Colonic mucosa (tissue), 4 donors: ENCODE data around the gene CDH2. TPM values are rescaled to one million over a fixed set of nuclear protein-coding genes. Genes with fewer than 3 reads are reported as not detected.

Source experiments
- DNase-seq: peaks from one replicate; pipeline ENCODE4 v3.0.0-alpha.2; 2020
- H3K27ac ChIP-seq: fragments of 200-600 bp; one replicate; pipeline ENCODE4 v1.8.0; 2021
- H3K27me3 ChIP-seq: fragments of 200-600 bp; one replicate; pipeline ENCODE4 v1.8.0; 2021
- H3K36me3 ChIP-seq: fragments of 200-600 bp; one replicate; pipeline ENCODE4 v1.8.0; 2021
- H3K4me1 ChIP-seq: fragments of 200-600 bp; one replicate; pipeline ENCODE4 v1.8.0; 2021; ENCODE audit warnings: mild to moderate bottlenecking
- H3K4me3 ChIP-seq: fragments of 200-600 bp; one replicate; pipeline ENCODE4 v1.8.0; 2021
- H3K9ac ChIP-seq, 2 donors: one replicate each; pipeline ENCODE4 v1.7.0; 2013; ENCODE audit warnings: control low read depth in 2 of 2, low read depth in 2 of 2, low read length in 2 of 2
- H3K9me3 ChIP-seq: fragments of 200-600 bp; one replicate; pipeline ENCODE4 v1.8.0; 2021
- intact Hi-C: fragments of 100-400 bp; cut with DNase I; formaldehyde crosslinking; loops from one replicate; pipeline ENCODE4 v1.14.1; 2022
- total RNA-seq, 2 donors: library from RNA; stranded (reverse); fragmentation: NEBNext Ultra II Directional in 1 of 2; extraction: Animal tissue kit (Norgen Biotek cat#: 25700) in 1 of 2; gene quantifications; one replicate each; pipeline ENCODE4 v1.2.1, GENCODE V29; 2021
- TF ChIP-seq, protein P1 (sequence below): fragments of 200-600 bp; IDR thresholded peaks from one replicate; pipeline ENCODE4 v1.8.0; 2022; ENCODE audit warnings: antibody characterized with exemption, mild to moderate bottlenecking
- donor health status: healthy.
- donor health status: DM: no; HTN: no; CAD: no.
- donor health status: DM: no; HTN: no; CAD: no.

CDH2 gene
- total RNA-seq, 2 donors from 2014 or later = 0.84 to 1.4 TPM

DNA sequence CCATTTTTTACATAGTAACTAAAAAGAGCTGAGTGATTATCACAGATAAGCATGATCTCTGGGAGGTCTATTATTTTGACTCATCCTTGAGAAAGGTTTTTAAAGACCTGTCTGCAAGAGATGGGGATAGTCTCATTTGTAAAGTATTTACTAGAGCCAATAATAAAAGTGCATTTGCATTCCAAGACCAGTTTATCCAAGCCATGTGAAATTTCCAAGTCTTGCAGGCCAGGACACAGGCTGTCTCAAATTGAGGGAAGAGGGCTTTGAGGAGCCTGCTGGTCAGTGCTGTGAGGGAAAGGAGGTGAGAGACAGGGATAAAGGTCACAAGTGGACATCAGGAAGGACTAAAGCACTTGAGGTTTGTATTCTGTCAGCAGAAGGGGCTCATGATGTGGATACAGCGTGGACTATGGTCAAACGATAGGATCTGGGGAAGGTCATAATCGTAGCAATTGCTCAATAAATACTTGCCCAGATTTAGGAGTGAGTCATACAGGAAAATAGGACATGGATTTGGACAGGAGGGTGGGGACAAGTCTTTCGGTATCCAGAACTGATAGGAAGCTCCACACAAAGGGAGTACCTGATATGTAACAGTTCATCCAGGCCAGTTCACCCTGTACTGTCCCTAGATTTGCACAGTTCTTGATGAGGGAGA lies 6.6 kb upstream of the CDH2 start:
- Histone ChIP-seq H3K9ac (no peak overlapping the region), H3K27me3 (peaks cover 12% of the 10 kb centered on the region), H3K4me1 (no peaks in the 10 kb centered on the region), H3K27ac (no peak overlapping the region), H3K4me3 (no peak overlapping the region), H3K36me3 (no peaks in the 10 kb centered on the region), H3K9me3 (no peaks in the 10 kb centered on the region)
- DNase-seq = no peak
- TF ChIP-seq, protein P1, sequence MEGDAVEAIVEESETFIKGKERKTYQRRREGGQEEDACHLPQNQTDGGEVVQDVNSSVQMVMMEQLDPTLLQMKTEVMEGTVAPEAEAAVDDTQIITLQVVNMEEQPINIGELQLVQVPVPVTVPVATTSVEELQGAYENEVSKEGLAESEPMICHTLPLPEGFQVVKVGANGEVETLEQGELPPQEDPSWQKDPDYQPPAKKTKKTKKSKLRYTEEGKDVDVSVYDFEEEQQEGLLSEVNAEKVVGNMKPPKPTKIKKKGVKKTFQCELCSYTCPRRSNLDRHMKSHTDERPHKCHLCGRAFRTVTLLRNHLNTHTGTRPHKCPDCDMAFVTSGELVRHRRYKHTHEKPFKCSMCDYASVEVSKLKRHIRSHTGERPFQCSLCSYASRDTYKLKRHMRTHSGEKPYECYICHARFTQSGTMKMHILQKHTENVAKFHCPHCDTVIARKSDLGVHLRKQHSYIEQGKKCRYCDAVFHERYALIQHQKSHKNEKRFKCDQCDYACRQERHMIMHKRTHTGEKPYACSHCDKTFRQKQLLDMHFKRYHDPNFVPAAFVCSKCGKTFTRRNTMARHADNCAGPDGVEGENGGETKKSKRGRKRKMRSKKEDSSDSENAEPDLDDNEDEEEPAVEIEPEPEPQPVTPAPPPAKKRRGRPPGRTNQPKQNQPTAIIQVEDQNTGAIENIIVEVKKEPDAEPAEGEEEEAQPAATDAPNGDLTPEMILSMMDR = no peak
- intact Hi-C loops = loop anchor here (10.0 kb wide), 2 partner anchors 489 to 579 kb away; no protein-coding TSS in a partner anchor

DNA sequence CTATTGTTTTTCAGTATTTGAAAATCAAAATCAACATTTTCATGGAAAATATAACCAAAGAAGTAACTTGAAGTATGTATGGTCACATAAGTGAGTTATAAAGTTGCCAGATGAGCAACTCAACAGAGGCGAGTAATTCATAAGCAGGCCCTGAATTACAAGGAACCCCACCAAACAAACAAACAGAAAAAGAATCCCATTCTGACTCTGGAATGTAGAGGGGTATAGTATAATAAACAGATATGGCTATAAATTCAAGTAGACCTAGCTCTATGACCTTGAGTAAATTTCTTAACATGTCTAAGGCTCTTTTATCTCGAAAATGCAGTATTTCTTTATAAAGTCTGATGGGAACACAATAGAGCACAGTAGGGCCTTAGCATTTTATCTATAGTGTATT lies 4.7 kb upstream of the CDH2 start:
- Histone ChIP-seq H3K27me3 (peaks cover 25% of the 10 kb centered on the region), H3K36me3 (no peaks in the 10 kb centered on the region), H3K9me3 (no peaks in the 10 kb centered on the region), H3K4me3 (no peak overlapping the region), H3K27ac (no peak overlapping the region), H3K4me1 (no peaks in the 10 kb centered on the region), H3K9ac (no peak overlapping the region)
- TF ChIP-seq, protein P1 = no peak
- DNase-seq = no peak
- intact Hi-C loops = loop anchor here (10.0 kb wide), 2 partner anchors 487 to 577 kb away; no protein-coding TSS in a partner anchor

DNA sequence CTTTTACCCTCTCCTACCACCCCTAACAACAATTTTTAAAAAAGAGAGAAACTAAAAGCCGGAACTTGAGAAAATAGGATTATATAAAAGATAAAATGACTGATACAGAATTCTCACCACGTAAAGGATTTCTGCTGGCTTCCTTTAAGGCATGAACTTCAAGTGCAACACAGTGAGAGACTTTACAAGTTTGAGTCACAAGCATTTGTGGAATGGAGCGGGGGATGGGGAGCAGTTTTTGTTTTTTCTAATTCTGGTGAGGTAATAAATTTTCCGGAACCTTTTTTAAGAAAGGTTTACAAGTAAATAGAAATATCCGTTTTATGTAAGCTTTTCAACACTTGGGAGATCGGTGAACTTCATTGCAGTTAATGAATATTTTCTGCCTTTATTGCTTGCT lies 1.8 kb upstream of the CDH2 start:
- H3K27me3 ChIP-seq = peaks cover 44% of the 10 kb centered on the region
- no peak overlapping the region for H3K27ac ChIP-seq
- no peaks in the 10 kb centered on the region for H3K36me3 ChIP-seq
- H3K4me3 ChIP-seq = no peak overlapping the region
- intact Hi-C loops = loop anchor here (10.0 kb wide), 1 partner anchor 56 kb away; no protein-coding TSS in a partner anchor
- TF ChIP-seq, protein P1 = no peak
- no peak overlapping the region for H3K9ac ChIP-seq
- H3K4me1 ChIP-seq = no peaks in the 10 kb centered on the region
- DNase-seq = no peak
- no peaks in the 10 kb centered on the region for H3K9me3 ChIP-seq

DNA sequence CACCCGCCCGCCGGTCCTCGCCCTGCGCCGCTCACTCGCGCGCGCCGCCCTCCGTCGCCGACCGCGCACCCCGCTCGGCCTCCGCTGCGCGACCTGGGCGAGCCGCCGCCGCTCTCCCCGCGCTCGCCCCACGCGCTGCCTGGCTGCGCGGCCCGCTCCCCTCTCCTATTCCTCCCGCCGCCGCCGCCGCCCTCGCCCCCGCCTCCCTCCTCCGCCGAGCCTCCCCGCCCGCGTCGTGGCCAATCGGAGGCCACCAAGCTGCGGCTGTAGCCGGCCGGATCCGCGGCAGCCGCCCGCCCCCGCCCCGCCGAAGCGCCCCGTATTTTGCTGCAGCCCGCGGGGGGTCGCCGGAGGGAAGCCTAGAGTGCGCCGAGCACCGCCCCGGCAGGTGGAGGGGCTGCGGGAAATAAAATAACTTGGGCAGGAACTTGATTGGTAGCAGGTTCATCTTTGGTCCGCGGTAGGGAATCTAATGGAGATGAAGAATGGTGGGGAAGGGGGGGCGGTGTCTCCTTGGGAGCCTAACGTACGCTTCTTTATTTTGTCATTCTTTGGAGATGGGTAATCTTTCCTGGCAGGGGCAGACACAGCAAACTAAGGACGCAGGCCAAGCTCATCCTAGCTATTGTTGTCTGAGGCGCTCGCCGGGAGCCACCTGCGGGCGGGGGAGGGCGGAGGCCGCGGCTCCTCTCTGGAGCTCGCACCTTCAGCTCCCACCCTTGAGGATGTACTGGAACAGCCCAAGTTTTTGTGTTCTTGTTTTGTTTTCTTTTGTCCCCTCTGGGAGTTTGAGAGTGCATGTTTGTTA lies 1.1 kb upstream of the CDH2 start:
- TF ChIP-seq, protein P1 = no peak
- H3K36me3 ChIP-seq = no peaks in the 10 kb centered on the region
- no peak for DNase-seq
- no peaks in the 10 kb centered on the region for H3K9me3 ChIP-seq
- no peak overlapping the region for H3K27ac ChIP-seq
- H3K9ac ChIP-seq = no peak overlapping the region
- intact Hi-C loops = loop anchor here (10.0 kb wide), 1 partner anchor 57 kb away; no protein-coding TSS in a partner anchor
- H3K4me1 ChIP-seq = no peaks in the 10 kb centered on the region
- peak overlapping the region; percentile 13 for H3K4me3 ChIP-seq
- peaks cover 44% of the 10 kb centered on the region for H3K27me3 ChIP-seq

DNA sequence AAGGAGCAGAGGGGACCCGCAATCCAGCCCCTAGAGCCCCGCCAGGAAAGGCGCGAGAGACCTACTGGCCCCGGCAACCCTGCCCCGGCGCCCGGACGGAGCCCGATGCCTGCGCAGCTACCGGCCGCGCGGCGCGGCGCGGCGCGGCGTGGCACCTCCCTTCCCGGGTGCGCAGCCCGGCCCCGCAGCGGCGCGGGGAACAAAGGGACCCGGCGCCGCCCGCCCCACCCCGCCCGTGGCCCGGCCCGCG lies 307 bp downstream of the CDH2 start:
- Histone ChIP-seq H3K27ac (no peak overlapping the region), H3K4me3 (peak overlapping the region; percentile 34), H3K4me1 (no peaks in the 10 kb centered on the region), H3K9me3 (no peaks in the 10 kb centered on the region), H3K9ac (no peak overlapping the region), H3K36me3 (no peaks in the 10 kb centered on the region), H3K27me3 (peaks cover 44% of the 10 kb centered on the region)
- TF ChIP-seq, protein P1 = no peak
- DNase-seq = no peak
- intact Hi-C loops = loop anchor here (10.0 kb wide), 1 partner anchor 58 kb away; no protein-coding TSS in a partner anchor
